DOHH2 (cell line): Measurements from ENCODE around the gene PLCB4.

Experiments
- H3F3A ChIP-seq: fragments of 200-600 bp; sonication (generic), shearing (Covaris generic); 2 replicates; pipeline ENCODE4 v1.6.0; 2016; ENCODE audit warnings: antibody characterized with exemption, mild to moderate bottlenecking; ENCODE audit not compliant: control insufficient read depth, insufficient read depth
- H3K27ac ChIP-seq: fragments of 200-600 bp; sonication (generic); 2 replicates; pipeline ENCODE4 v1.5.1; 2014; ENCODE audit warnings: low read depth, mild to moderate bottlenecking, low read length, moderate library complexity
- H3K27me3 ChIP-seq: fragments of 200-600 bp; sonication (generic); 2 replicates; pipeline ENCODE4 v1.6.1; 2014; ENCODE audit warnings: mild to moderate bottlenecking, low read length, mixed read lengths; ENCODE audit not compliant: control insufficient read depth
- H3K36me3 ChIP-seq: fragments of 200-600 bp; sonication (generic); 2 replicates; pipeline ENCODE4 v1.6.1; 2014; ENCODE audit warnings: mild to moderate bottlenecking, low read length, moderate library complexity, mixed read lengths; ENCODE audit not compliant: control insufficient read depth
- H3K4me1 ChIP-seq: fragments of 200-600 bp; sonication (generic); 2 replicates; pipeline ENCODE4 v1.6.1; 2014; ENCODE audit warnings: mild to moderate bottlenecking, low read length, mixed read lengths; ENCODE audit not compliant: control insufficient read depth
- H3K4me2 ChIP-seq: fragments of 200-600 bp; sonication (generic); 2 replicates; pipeline ENCODE4 v1.6.0; 2014; ENCODE audit warnings: mild to moderate bottlenecking, low read length, moderate library complexity
- H3K4me3 ChIP-seq: fragments of 200-600 bp; sonication (generic); 2 replicates; pipeline ENCODE4 v1.5.1; 2014; ENCODE audit warnings: mild to moderate bottlenecking, low read length, mixed read lengths
- H3K79me2 ChIP-seq: fragments of 200-600 bp; sonication (generic); 2 replicates; pipeline ENCODE4 v1.6.1; 2014; ENCODE audit warnings: mild to moderate bottlenecking, low read length, mixed read lengths; ENCODE audit not compliant: control insufficient read depth
- H3K9me2 ChIP-seq: fragments of 200-600 bp; sonication (generic); replicated peaks from 2 replicates; pipeline ENCODE4 v1.6.1; 2014; ENCODE audit warnings: mild to moderate bottlenecking, low read length, mixed read lengths; ENCODE audit not compliant: control insufficient read depth
- H3K9me3 ChIP-seq: fragments of 200-600 bp; sonication (generic); 2 replicates; pipeline ENCODE4 v1.6.1; 2014; ENCODE audit warnings: antibody characterized with exemption, low read length, mixed read lengths; ENCODE audit not compliant: control insufficient read depth, insufficient read depth
- H4K20me1 ChIP-seq: fragments of 200-600 bp; sonication (generic); 2 replicates; pipeline ENCODE4 v1.6.0; 2014; ENCODE audit warnings: low read depth, mild to moderate bottlenecking, antibody characterized with exemption, low read length, moderate library complexity; ENCODE audit not compliant: control insufficient read depth, insufficient read depth
- EZH2phosphoT487 ChIP-seq: fragments of 200-600 bp; sonication (generic); IDR thresholded peaks from 2 replicates; pipeline ENCODE4 v1.6.1; 2017; ENCODE audit warnings: borderline replicate concordance, mild to moderate bottlenecking, antibody characterized with exemption, low read length, moderate library complexity, mixed read lengths
- TF ChIP-seq, protein P1 (sequence below): fragments of 200-600 bp; sonication (generic); IDR thresholded peaks from one replicate; pipeline ENCODE4 v1.5.1; 2014; ENCODE audit warnings: antibody characterized with exemption, mild to moderate bottlenecking, low read depth, low read length; ENCODE audit not compliant: poor library complexity, severe bottlenecking

PLCB4 gene

GRCh38 chr20:9198460-9198859 lies 129.6 kb downstream of the PLCB4 start:
- TF ChIP-seq EZH2phosphoT487 = no peak
- TF ChIP-seq, protein P1, sequence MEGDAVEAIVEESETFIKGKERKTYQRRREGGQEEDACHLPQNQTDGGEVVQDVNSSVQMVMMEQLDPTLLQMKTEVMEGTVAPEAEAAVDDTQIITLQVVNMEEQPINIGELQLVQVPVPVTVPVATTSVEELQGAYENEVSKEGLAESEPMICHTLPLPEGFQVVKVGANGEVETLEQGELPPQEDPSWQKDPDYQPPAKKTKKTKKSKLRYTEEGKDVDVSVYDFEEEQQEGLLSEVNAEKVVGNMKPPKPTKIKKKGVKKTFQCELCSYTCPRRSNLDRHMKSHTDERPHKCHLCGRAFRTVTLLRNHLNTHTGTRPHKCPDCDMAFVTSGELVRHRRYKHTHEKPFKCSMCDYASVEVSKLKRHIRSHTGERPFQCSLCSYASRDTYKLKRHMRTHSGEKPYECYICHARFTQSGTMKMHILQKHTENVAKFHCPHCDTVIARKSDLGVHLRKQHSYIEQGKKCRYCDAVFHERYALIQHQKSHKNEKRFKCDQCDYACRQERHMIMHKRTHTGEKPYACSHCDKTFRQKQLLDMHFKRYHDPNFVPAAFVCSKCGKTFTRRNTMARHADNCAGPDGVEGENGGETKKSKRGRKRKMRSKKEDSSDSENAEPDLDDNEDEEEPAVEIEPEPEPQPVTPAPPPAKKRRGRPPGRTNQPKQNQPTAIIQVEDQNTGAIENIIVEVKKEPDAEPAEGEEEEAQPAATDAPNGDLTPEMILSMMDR = no peak
- Histone ChIP-seq H3K9me3 (no peaks in the 10 kb centered on the region), H3K4me2 (no peak overlapping the region), H3K27ac (no peak overlapping the region), H3K27me3 (no peaks in the 10 kb centered on the region), H3K9me2 (no peaks in the 10 kb centered on the region), H3K4me3 (no peak overlapping the region), H3K36me3 (no peaks in the 10 kb centered on the region), H4K20me1 (no peaks in the 10 kb centered on the region), H3K4me1 (no peaks in the 10 kb centered on the region), H3K79me2 (no peaks in the 10 kb centered on the region), H3F3A (no peaks in the 10 kb centered on the region)

DNA sequence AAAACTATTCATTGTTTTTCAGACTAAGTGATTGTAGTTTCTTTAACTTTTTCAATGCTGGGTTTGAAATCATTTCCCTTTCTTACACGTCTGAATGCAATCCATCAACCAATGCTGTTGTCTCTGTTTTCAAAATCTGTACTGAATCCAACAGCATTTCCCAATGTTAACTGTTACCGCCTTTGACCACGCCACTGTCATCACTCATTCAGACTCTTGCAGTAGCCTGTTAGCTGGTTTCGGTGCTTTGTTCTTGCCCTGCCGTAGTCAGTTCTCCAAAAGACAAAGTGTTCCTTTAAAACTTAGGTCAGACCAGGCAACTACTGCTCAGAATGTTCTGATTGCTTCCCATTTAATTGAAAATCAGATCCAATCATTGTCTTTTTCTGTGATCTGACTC lies 131.3 kb downstream of the PLCB4 start:
- Histone ChIP-seq H3K9me2 (no peaks in the 10 kb centered on the region), H3K4me2 (no peak overlapping the region), H3K27ac (no peak overlapping the region), H3K9me3 (no peaks in the 10 kb centered on the region), H3F3A (no peaks in the 10 kb centered on the region), H3K27me3 (no peaks in the 10 kb centered on the region), H3K36me3 (no peaks in the 10 kb centered on the region), H3K4me3 (no peak overlapping the region), H4K20me1 (no peaks in the 10 kb centered on the region), H3K4me1 (no peaks in the 10 kb centered on the region), H3K79me2 (no peaks in the 10 kb centered on the region)
- TF ChIP-seq, protein P1 = no peak
- no peak for TF ChIP-seq EZH2phosphoT487

DNA sequence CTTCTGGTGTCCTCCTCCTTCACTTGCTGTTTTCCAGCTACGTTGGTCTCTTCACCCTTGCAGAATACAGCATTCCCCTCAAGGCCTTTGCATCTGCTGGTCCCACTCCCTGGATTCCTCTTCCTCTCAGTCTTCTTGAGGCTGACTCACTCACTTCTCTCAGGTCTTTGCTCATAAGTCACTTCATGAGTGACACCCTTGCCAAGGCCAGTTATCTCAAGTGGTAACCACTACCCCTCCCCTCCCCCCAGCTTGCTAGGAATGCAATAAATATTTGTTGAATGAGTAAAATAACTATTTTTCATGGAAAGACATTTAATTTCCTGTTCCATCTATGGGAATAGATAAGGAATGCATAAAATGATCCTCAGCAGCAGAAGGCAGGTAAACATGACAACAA lies 131.7 kb downstream of the PLCB4 start:
- Histone ChIP-seq H3K79me2 (no peaks in the 10 kb centered on the region), H3K9me3 (no peaks in the 10 kb centered on the region), H4K20me1 (no peaks in the 10 kb centered on the region), H3K27me3 (no peaks in the 10 kb centered on the region), H3K4me2 (no peak overlapping the region), H3K4me3 (no peak overlapping the region), H3K9me2 (no peaks in the 10 kb centered on the region), H3F3A (no peaks in the 10 kb centered on the region), H3K36me3 (no peaks in the 10 kb centered on the region), H3K27ac (no peak overlapping the region), H3K4me1 (no peaks in the 10 kb centered on the region)
- no peak for TF ChIP-seq EZH2phosphoT487
- TF ChIP-seq, protein P1 = no peak
